Motor neuron (in vitro differentiated cells): ENCODE data around the gene PSAPL1. TPM values are rescaled to one million over a fixed set of nuclear protein-coding genes. Genes with fewer than 3 reads are reported as not detected.
A peak's percentile ranks its signal among the peaks of the same experiment; 100 is the strongest.

Experiments
- ATAC-seq, 8 experiments: fragments of 200-7000 bp; cut with Tn5 transposase; replicated peaks in 6 of 8; 2 replicates each; pipeline ENCODE4 v1.8.0; 2021; ENCODE audit warnings: mild to moderate bottlenecking in 8 of 8, moderate library complexity in 8 of 8
- H3K27ac ChIP-seq, 2 donors: fragments of 250-450 bp; sonication (Bioruptor Pico); 2 replicates each; pipeline ENCODE4 v1.9.0; 2021; ENCODE audit warnings: antibody characterized with exemption in 2 of 2, mild to moderate bottlenecking in 2 of 2, moderate library complexity in 1 of 2
- H3K4me1 ChIP-seq, 2 donors: fragments of 250-450 bp; sonication (Bioruptor Pico); replicated peaks in 1 of 2; 2 replicates each; pipeline ENCODE4 v1.6.1; 2021; ENCODE audit warnings: antibody characterized with exemption in 2 of 2, mild to moderate bottlenecking in 2 of 2, moderate library complexity in 1 of 2
- H3K4me3 ChIP-seq, 5 donors: fragments of 250-450 bp; sonication (Bioruptor Pico); 2 replicates each; pipeline ENCODE4 v1.9.0; 2021; ENCODE audit warnings: antibody characterized with exemption in 5 of 5, mild to moderate bottlenecking in 5 of 5, moderate library complexity in 4 of 5
- WGBS, 10 experiments: fragments of 450-650 bp; shearing (Covaris generic); methylation state at CpG; one replicate each; pipeline ENCODE4 v1.0.0; 2022; 5-methylcytosine and 5-hydroxymethylcytosine counted together
- in situ Hi-C, 9 experiments: fragments of 400-800 bp; cut with MboI; loops; one replicate each; pipeline ENCODE4 v1.15.0; 2021; ENCODE audit warnings: low sequenced_read_pairs in 9 of 9, low pct_unique_long_range_greater_than_20kb in 2 of 9; ENCODE audit not compliant: unreplicated experiment in 9 of 9
- total RNA-seq, 8 experiments: library from RNA; unstranded; fragments of 300-600 nt; gene quantifications; 2 replicates each; pipeline versions ENCODE4 v1.2.3 to v1.2.4, GENCODE V29; 2022

PSAPL1 gene
- total RNA-seq, 8 experiments from 2014 or later: 0.08 to 0.72 (median 0.31) TPM; not detected in 1

- WGBS, 10 experiments: 70 to 100% (median 91%) methylated on average over 4 to 9 of the region's 24 CpGs; no CpG with 5 or more reads in 5 of the 10 experiments
- in situ Hi-C loops: no loop called here
- Histone ChIP-seq H3K4me3 (no peak overlapping the region), H3K27ac (no peak overlapping the region), H3K4me1 (no peaks in the 10 kb centered on the region)
- no peak for ATAC-seq
Measured at GRCh38 chr4:7421356-7422150, 13.2 kb downstream of the PSAPL1 start.

DNA sequence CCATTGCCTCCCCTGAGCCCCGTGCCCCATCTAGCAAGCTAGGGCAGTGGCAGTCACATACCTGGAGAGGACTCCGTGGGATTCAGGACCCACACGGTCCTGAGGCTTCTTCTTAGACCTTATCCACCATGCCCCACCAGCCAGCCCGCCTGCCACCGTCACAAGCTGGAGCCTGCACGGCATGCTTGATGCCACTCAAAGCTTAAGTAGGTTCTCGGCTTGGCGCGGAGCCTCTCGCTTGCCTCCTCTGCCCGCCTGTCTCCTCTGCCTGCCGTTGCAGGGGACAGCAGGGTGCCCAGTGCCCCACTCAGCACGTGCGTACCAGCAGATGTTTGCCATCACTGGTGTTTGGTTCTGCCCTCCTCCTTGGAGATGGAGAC lies 14.1 kb downstream of the PSAPL1 start:
- 75 to 95% (median 85%) methylated on average over 3 to 9 of the region's 14 CpGs; no CpG with 5 or more reads in 6 of the 10 experiments for WGBS, 10 experiments
- no peak overlapping the region for H3K4me3 ChIP-seq
- no peak overlapping the region for H3K27ac ChIP-seq
- H3K4me1 ChIP-seq: no peaks in the 10 kb centered on the region
- in situ Hi-C loops: no loop called here
- ATAC-seq: no peak

- H3K4me1 ChIP-seq: peaks cover 0 to 3% of the 10 kb centered on the region in 2 donors
- WGBS, 10 experiments: 33 to 100% (median 85%) methylated on average over 1 of the region's 4 CpGs; no CpG with 5 or more reads in 4 of the 10 experiments
- peak in 1 of 8 experiments; percentile 44 for ATAC-seq
- no peak overlapping the region for H3K4me3 ChIP-seq
- in situ Hi-C loops: no loop called here
- no peak overlapping the region for H3K27ac ChIP-seq
Measured at GRCh38 chr4:7419961-7420660, 14.6 kb downstream of the PSAPL1 start.

DNA sequence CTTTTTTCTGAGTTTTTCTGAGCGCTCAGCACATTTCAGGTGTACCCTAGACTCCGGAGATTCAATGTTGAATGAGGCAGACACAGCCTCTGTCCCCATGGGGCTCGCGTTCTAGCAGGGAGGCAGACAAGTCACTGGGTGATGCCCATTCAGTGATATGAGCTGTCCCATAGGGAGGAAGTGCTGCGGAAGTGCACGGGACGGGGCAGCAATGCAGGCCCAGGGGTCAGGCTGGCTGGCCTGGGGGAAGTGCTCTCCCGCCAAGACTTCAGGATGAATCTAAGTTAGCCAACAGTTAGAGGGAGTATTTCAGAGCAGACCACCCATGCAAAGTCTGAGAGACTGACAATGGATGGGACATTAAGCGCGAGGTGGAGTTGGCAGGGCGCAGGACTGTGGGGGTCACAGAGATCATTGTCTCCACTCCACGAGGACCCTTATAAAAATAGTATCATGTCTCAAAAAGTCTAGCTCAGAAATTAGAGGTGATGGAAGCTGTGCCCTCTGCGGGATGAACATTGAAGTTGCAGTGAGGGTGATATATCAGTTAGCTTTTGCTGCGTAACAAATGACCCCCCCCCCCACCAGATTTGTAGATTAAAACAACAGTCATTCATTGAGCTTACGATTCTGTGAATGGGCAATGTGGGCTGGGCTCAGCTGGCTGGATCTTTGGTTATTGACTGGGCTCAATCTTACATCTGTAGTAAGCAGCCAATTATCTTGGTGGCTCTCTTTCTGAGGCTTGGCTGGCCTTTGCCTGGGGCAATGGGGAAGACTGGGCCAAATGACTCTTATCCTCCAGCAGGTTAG lies 16.4 kb downstream of the PSAPL1 start:
- 0 to 100% (median 67%) methylated on average over 1 to 9 of the region's 15 CpGs for WGBS, 10 experiments
- Histone ChIP-seq H3K27ac (no peak overlapping the region), H3K4me3 (no peak overlapping the region), H3K4me1 (peaks cover 5 to 11% of the 10 kb centered on the region in 2 donors)
- no peak for ATAC-seq
- in situ Hi-C loops: no loop called here

DNA sequence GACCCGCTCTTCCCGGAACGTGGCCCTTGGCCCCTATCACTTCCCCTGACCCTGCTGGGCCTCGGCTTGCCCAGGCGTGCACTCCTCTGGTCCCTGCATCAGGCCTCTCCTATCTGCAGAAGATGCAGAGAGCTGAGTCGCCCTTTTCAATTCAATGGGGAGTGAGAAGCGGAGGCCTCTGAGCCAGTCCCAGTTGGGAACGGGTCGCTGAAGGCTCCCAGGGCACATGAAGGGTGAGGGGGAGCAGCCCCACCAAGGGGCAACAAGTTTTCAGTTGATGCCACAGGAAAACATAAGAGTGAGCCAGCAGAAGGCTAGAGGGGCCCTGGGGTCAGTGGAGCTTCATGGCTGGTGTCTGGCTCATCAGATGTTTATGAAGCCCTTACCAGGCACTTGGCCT lies 17.1 kb downstream of the PSAPL1 start:
- WGBS, 10 experiments: 60 to 78% (median 60%) methylated on average over 1 to 4 of the region's 9 CpGs; no CpG with 5 or more reads in 7 of the 10 experiments
- in situ Hi-C loops: no loop called here

GRCh38 chr4:7416745-7417432 lies 17.8 kb downstream of the PSAPL1 start:
- 39 to 95% (median 85%) methylated on average over 2 to 7 of the region's 14 CpGs; no CpG with 5 or more reads in 3 of the 10 experiments for WGBS, 10 experiments
- no peak for ATAC-seq

More for the DNA sequence above, 17.1 kb downstream of the PSAPL1 start:
- Histone ChIP-seq H3K4me1 (peaks cover 5 to 11% of the 10 kb centered on the region in 2 donors), H3K27ac (no peak overlapping the region), H3K4me3 (no peak overlapping the region)
- ATAC-seq: no peak

DNA sequence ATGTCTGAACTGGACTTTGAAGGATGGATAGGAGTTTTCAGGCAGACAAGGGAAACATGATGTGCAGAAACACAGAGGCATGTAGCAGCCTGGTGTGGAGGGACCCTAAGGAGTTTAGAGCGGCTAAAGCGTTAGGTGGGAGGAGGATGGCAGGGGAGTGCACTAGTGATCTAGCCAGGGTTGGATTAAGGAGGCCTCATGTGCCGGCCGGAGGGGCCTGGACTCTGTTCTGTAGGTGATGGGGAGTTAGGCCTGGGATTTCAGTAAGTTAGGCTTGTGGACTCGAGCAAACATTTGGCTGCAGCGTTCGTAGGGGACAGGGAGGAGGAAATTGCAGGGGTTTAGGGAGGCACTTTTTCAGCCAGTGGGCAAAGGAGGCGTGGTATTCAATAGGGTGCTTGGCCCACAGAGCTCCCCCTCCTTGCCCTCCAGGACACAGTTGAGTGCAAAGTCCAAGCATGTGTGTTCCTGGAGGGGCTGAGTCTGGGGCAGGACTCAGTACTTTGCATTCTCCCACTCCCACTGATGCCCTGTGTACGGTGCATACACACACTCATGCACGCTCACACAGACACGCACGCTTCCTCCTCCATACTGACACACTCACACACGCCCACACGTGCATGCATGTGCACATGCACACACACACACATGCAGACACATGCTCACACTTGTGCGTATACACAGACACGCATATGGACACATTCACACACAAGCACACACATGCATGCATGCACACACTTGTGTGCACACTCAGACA lies 18.6 kb downstream of the PSAPL1 start:
- WGBS, 10 experiments: 34 to 100% (median 87%) methylated on average over 2 to 12 of the region's 16 CpGs
- in situ Hi-C loops: no loop called here
- Histone ChIP-seq H3K27ac (no peak overlapping the region), H3K4me1 (peaks cover 9 to 15% of the 10 kb centered on the region in 2 donors), H3K4me3 (no peak overlapping the region)
- ATAC-seq: no peak

More at GRCh38 chr4:7416745-7417432, 17.8 kb downstream of the PSAPL1 start:
- in situ Hi-C loops: no loop called here
- no peak overlapping the region for H3K4me3 ChIP-seq
- no peak overlapping the region for H3K27ac ChIP-seq
- H3K4me1 ChIP-seq: peaks cover 9 to 15% of the 10 kb centered on the region in 2 donors

- Histone ChIP-seq H3K4me1 (peaks cover 18 to 24% of the 10 kb centered on the region in 2 donors), H3K4me3 (no peak overlapping the region), H3K27ac (no peak overlapping the region)
- 0 to 42% (median 10%) methylated on average over 1 to 4 of the region's 12 CpGs; no CpG with 5 or more reads in 5 of the 10 experiments for WGBS, 10 experiments
- no peak for ATAC-seq
- in situ Hi-C loops: no loop called here
Measured at GRCh38 chr4:7414736-7415510, 19.8 kb downstream of the PSAPL1 start.

GRCh38 chr4:7414046-7414445 lies 20.7 kb downstream of the PSAPL1 start:
- H3K4me1 ChIP-seq: peaks cover 22 to 27% of the 10 kb centered on the region in 2 donors
- ATAC-seq: no peak
- 46 to 100% (median 80%) methylated on average over 1 to 7 of the region's 9 CpGs; no CpG with 5 or more reads in 5 of the 10 experiments for WGBS, 10 experiments
- no peak overlapping the region for H3K27ac ChIP-seq
- in situ Hi-C loops: no loop called here
- H3K4me3 ChIP-seq: no peak overlapping the region

DNA sequence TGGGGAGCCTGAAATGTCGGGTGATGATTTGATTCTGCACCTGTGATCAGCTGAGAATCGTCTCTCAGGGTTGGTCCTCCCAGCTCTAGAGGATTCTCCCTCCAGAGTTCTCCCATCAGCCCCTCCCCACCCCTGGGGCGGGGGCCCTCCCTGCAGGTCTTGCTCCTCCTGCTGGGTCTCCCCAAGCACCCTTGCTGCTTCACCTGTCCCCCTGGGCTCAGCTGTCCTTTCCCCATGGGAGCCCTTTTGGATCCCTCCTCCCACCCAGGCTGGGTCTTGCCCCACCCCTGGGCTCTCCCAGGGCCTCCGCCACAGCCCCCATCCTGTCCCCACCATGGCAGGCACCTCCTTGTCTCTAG lies 22.2 kb downstream of the PSAPL1 start:
- no peak for ATAC-seq
- no peak overlapping the region for H3K4me3 ChIP-seq
- peaks cover 22 to 27% of the 10 kb centered on the region in 2 donors for H3K4me1 ChIP-seq
- in situ Hi-C loops: no loop called here
- WGBS, 10 experiments: 80 to 85% methylated on average over 2 of the region's 4 CpGs; no CpG with 5 or more reads in 8 of the 10 experiments
- H3K27ac ChIP-seq: no peak overlapping the region

- ATAC-seq: peak in 3 of 8 experiments; percentile 13 to 53 (median 16)
- in situ Hi-C loops: no loop called here
- WGBS, 10 experiments: 0 to 80% (median 39%) methylated on average over 1 to 8 of the region's 12 CpGs; no CpG with 5 or more reads in 6 of the 10 experiments
- H3K27ac ChIP-seq: no peak overlapping the region
- H3K4me1 ChIP-seq: peaks cover 22 to 27% of the 10 kb centered on the region in 2 donors
- H3K4me3 ChIP-seq: no peak overlapping the region
Measured at GRCh38 chr4:7411896-7412553, 22.7 kb downstream of the PSAPL1 start.
